ENCODE results near the gene MSL3.

MSL3 gene

GRCh38 chrX:11759461-11760311 lies 1.6 kb downstream of the MSL3 start:
- DNase-seq, result peak; percentile 84

GRCh38 chrX:11760958-11761357 lies 2.9 kb downstream of the MSL3 start:
- DNase-seq, result no peak

- no peak for DNase-seq
These were observed 6.6 kb downstream of the MSL3 start for GRCh38 chrX:11764602-11765067.

GRCh38 chrX:11765449-11765848 lies 7.4 kb downstream of the MSL3 start:
- no peak for DNase-seq

GRCh38 chrX:11766487-11766886 lies 8.4 kb downstream of the MSL3 start:
- DNase-seq, result no peak

- DNase-seq, result no peak
These were observed 10.0 kb downstream of the MSL3 start for GRCh38 chrX:11768039-11768438.

- DNase-seq, result peak; percentile 35
These were observed 12.3 kb downstream of the MSL3 start for GRCh38 chrX:11770320-11770719.

GRCh38 chrX:11778230-11778629 lies 20.2 kb downstream of the MSL3 start:
- DNase-seq, result no peak

- no peak for DNase-seq
These were observed 23.1 kb downstream of the MSL3 start for GRCh38 chrX:11781133-11781532.

- DNase-seq, result no peak
These were observed 23.8 kb downstream of the MSL3 start for GRCh38 chrX:11781734-11782370.

GRCh38 chrX:11784543-11784942 lies 26.5 kb downstream of the MSL3 start:
- no peak for DNase-seq

- DNase-seq, result no peak
These were observed 28.8 kb downstream of the MSL3 start for GRCh38 chrX:11786862-11787261.

- peak; percentile 27 for DNase-seq
These were observed 29.5 kb downstream of the MSL3 start for GRCh38 chrX:11787564-11787963.

GRCh38 chrX:11789809-11790208 lies 31.8 kb downstream of the MSL3 start:
- DNase-seq, result no peak

GRCh38 chrX:11791090-11791489 lies 33.1 kb downstream of the MSL3 start:
- no peak for DNase-seq

- DNase-seq, result no peak
These were observed 33.5 kb downstream of the MSL3 start for GRCh38 chrX:11791537-11791936.

- no peak for DNase-seq
These were observed 34.7 kb downstream of the MSL3 start for GRCh38 chrX:11792461-11793421.

- no peak for DNase-seq
These were observed 35.7 kb downstream of the MSL3 start for GRCh38 chrX:11793734-11794133.

GRCh38 chrX:11813341-11813740 lies 55.3 kb downstream of the MSL3 start:
- no peak for DNase-seq

Measured in NCI-H526 treated with DMSO at 0.1 percent for 48 hours (cell line).